IPS DF 6.9 (cell line): ENCODE results near the gene UNC5C.

Experiments
- DNase-seq: peaks from one replicate; pipeline ENCODE4 v3.0.0-alpha.2; 2013; ENCODE audit warnings: low read depth, low spot score
- H3K27ac ChIP-seq: one replicate; pipeline ENCODE4 v1.5.1; 2013; ENCODE audit warnings: low read length, control low read depth
- H3K27me3 ChIP-seq: 2 replicates; pipeline ENCODE4 v1.6.1; 2013; ENCODE audit warnings: mild to moderate bottlenecking, low read length; ENCODE audit not compliant: control insufficient read depth, insufficient read depth
- H3K36me3 ChIP-seq: 2 replicates; pipeline ENCODE4 v1.6.1; 2013; ENCODE audit warnings: low read length; ENCODE audit not compliant: control insufficient read depth, insufficient read depth
- H3K4me1 ChIP-seq: 2 replicates; pipeline ENCODE4 v1.6.1; 2013; ENCODE audit warnings: low read length; ENCODE audit not compliant: control insufficient read depth, insufficient read depth
- H3K4me3 ChIP-seq: 2 replicates; pipeline ENCODE4 v1.5.1; 2013; ENCODE audit warnings: mild to moderate bottlenecking, low read length
- H3K9me3 ChIP-seq: 2 replicates; pipeline ENCODE4 v1.6.1; 2013; ENCODE audit warnings: low read length, inconsistent platforms; ENCODE audit not compliant: control insufficient read depth, insufficient read depth
- WGBS: extraction: QIAGEN DNeasy Blood & Tissue Kit; methylation state at CpG from one replicate; pipeline ENCODE4 v1.1.7; 2013; ENCODE audit warnings: mixed read lengths, missing lambda C conversion rate; ENCODE audit not compliant: insufficient read length, insufficient coverage; 5-methylcytosine and 5-hydroxymethylcytosine counted together

UNC5C gene

GRCh38 chr4:95524184-95524583 lies 24.6 kb downstream of the UNC5C start:
- Histone ChIP-seq H3K4me1 (no peaks in the 10 kb centered on the region), H3K9me3 (no peaks in the 10 kb centered on the region)

GRCh38 chr4:95522682-95523530 lies 25.9 kb downstream of the UNC5C start:
- no CpG with 5 or more reads among the region's 6 CpGs for WGBS
- no peaks in the 10 kb centered on the region for H3K4me1 ChIP-seq
- no peaks in the 10 kb centered on the region for H3K27me3 ChIP-seq
- H3K4me3 ChIP-seq: no peak overlapping the region
- no peak overlapping the region for H3K27ac ChIP-seq
- no peaks in the 10 kb centered on the region for H3K9me3 ChIP-seq
- H3K36me3 ChIP-seq: no peaks in the 10 kb centered on the region
- DNase-seq: no peak

More at GRCh38 chr4:95524184-95524583, 24.6 kb downstream of the UNC5C start:
- H3K36me3 ChIP-seq: no peaks in the 10 kb centered on the region
- no peaks in the 10 kb centered on the region for H3K27me3 ChIP-seq
- WGBS: no CpG with 5 or more reads among the region's 1 CpG
- DNase-seq: no peak
- H3K4me3 ChIP-seq: no peak overlapping the region
- H3K27ac ChIP-seq: no peak overlapping the region

DNA sequence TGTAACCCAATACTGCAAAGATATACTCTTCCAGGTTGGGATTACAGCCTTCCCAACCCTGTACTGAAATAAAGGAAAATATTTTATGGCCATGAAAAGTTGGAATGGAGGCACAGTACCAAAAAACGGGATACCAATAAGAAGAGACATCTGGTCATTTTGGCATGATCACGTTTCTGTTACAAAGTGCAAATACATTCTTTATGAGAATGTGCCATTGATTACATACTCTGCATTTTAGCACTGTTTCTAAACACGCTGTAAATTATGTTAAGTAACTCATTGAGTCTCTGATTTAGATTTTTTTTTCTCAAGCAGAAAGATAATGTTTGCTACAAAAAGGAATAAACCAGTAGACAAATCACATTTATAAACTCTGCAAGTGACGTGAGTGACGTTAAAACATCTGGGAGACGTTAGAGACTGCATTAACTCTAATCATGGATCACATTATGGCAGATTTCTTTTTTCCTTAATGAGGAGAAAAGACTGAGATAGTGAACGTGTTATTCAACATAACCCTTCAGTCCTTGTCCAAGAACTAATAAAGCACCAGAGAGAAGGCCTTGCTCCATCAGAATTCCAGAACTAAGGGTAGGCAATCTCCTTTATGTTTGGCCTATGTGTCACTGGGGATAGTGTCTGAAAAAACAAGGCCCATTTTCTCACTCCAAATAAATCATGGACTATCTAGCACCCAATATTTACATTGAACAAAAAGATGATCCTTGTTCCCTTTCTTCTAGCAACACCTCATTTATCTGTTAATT lies 31.0 kb downstream of the UNC5C start:
- Histone ChIP-seq H3K4me1 (no peaks in the 10 kb centered on the region), H3K4me3 (no peak overlapping the region), H3K9me3 (no peaks in the 10 kb centered on the region), H3K27ac (no peak overlapping the region), H3K36me3 (no peaks in the 10 kb centered on the region), H3K27me3 (no peaks in the 10 kb centered on the region)
- WGBS: no CpG with 5 or more reads among the region's 7 CpGs
- no peak for DNase-seq

- no CpG with 5 or more reads among the region's 10 CpGs for WGBS
- H3K36me3 ChIP-seq: no peaks in the 10 kb centered on the region
- H3K27ac ChIP-seq: no peak overlapping the region
- no peaks in the 10 kb centered on the region for H3K4me1 ChIP-seq
- no peak overlapping the region for H3K4me3 ChIP-seq
- no peaks in the 10 kb centered on the region for H3K27me3 ChIP-seq
- DNase-seq: no peak
- no peaks in the 10 kb centered on the region for H3K9me3 ChIP-seq
These were observed 32.2 kb downstream of the UNC5C start for GRCh38 chr4:95516528-95517017.

DNA sequence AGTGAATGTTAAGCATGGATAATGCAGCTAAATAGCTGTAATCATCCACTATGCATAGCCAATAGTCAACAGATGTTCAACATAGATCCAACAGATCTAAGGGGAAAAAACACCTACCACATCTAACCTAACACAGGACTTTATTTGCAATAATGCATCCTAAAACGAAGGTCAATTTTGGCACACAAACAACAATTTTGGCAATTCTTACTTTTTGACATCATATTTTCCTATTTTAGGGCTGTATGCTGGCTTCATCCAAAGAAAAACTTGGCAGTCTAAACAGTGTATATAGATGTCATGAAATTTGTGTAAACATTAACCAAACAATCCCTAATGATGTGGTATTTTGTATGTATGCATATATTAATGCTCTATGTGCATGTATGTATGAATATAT lies 33.2 kb downstream of the UNC5C start:
- H3K9me3 ChIP-seq: no peaks in the 10 kb centered on the region
- no CpG with 5 or more reads among the region's 1 CpG for WGBS
- H3K27me3 ChIP-seq: no peaks in the 10 kb centered on the region
- no peak overlapping the region for H3K4me3 ChIP-seq
- no peaks in the 10 kb centered on the region for H3K4me1 ChIP-seq
- no peaks in the 10 kb centered on the region for H3K36me3 ChIP-seq
- DNase-seq: no peak
- H3K27ac ChIP-seq: no peak overlapping the region

DNA sequence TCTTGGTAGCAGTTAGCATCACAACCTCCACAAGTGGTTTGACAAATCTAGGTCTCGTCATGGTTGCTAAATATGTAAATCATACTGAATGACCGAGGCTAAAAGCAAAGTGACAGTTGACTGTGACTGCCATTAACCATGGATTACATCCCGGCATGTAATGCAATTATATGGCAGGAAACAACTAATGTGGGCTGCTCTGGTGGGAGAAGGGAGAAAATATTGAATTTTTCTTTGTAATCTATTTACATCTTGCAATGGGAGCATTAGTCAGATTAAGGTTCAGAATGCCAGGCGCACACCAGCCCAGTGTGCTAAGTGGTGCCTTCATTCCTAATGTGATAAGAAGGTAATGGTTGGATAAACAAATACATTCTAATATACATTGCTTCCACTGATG lies 35.8 kb downstream of the UNC5C start:
- Histone ChIP-seq H3K4me1 (no peaks in the 10 kb centered on the region), H3K4me3 (no peak overlapping the region), H3K36me3 (no peaks in the 10 kb centered on the region), H3K27ac (no peak overlapping the region), H3K27me3 (no peaks in the 10 kb centered on the region), H3K9me3 (no peaks in the 10 kb centered on the region)
- no peak for DNase-seq
- no CpG with 5 or more reads among the region's 4 CpGs for WGBS

DNA sequence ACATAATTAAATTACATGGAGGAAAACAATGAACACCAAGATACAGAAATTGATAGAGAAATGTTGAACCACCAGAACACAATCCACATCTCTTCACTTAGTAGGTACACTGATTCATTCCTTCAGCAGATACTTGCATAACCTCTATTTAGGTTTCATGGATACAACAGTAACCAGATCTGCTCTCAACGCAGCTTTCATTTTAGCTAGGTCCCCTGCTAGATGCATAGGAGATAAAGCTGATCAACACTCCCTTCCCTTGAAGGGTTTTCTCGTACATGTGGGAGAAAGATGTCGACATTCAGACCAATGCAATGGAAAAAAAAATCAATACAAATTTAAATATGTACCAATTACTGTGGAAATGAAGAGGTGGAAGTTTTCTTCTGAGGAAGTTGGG lies 37.3 kb downstream of the UNC5C start:
- Histone ChIP-seq H3K27ac (no peak overlapping the region), H3K4me3 (no peak overlapping the region), H3K27me3 (no peaks in the 10 kb centered on the region), H3K36me3 (no peaks in the 10 kb centered on the region), H3K9me3 (no peaks in the 10 kb centered on the region), H3K4me1 (no peaks in the 10 kb centered on the region)
- DNase-seq: no peak
- WGBS: no CpG with 5 or more reads among the region's 3 CpGs

GRCh38 chr4:95510877-95511276 lies 37.9 kb downstream of the UNC5C start:
- H3K27me3 ChIP-seq: no peaks in the 10 kb centered on the region
- H3K4me1 ChIP-seq: no peaks in the 10 kb centered on the region
- no peaks in the 10 kb centered on the region for H3K9me3 ChIP-seq
- no CpG with 5 or more reads among the region's 2 CpGs for WGBS
- H3K36me3 ChIP-seq: no peaks in the 10 kb centered on the region
- DNase-seq: no peak
- H3K4me3 ChIP-seq: no peak overlapping the region
- no peak overlapping the region for H3K27ac ChIP-seq

GRCh38 chr4:95510145-95510544 lies 38.6 kb downstream of the UNC5C start:
- DNase-seq: no peak
- no peaks in the 10 kb centered on the region for H3K4me1 ChIP-seq
- WGBS: 100% methylated on average over 1 of the region's 2 CpGs

DNA sequence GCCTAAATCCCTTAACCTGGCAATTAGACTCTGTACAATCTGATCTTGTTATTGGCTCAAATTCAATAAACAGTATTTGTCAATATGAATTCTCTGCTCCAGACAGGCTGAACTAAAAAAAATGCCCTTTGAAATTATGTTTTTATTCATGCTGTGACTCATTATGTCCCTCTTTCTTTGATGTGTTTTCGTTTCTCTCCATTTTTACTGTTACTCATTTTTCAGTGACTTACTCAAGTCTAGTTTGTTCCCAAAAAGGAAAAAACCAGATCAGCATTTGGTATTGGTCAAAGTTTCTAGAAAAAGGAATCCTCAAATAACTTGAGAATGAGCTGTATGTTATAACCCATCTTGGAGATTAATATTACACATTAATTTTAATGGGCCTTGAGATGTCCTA lies 40.4 kb downstream of the UNC5C start:
- Histone ChIP-seq H3K4me3 (no peak overlapping the region), H3K36me3 (no peaks in the 10 kb centered on the region), H3K4me1 (no peaks in the 10 kb centered on the region), H3K27ac (no peak overlapping the region), H3K9me3 (no peaks in the 10 kb centered on the region), H3K27me3 (no peaks in the 10 kb centered on the region)
- DNase-seq: no peak
- no CpG with 5 or more reads among the region's 1 CpG for WGBS

More at GRCh38 chr4:95510145-95510544, 38.6 kb downstream of the UNC5C start:
- H3K9me3 ChIP-seq: no peaks in the 10 kb centered on the region
- H3K4me3 ChIP-seq: no peak overlapping the region
- H3K36me3 ChIP-seq: no peaks in the 10 kb centered on the region
- no peaks in the 10 kb centered on the region for H3K27me3 ChIP-seq
- H3K27ac ChIP-seq: no peak overlapping the region
